SK-N-SH (cell line): ENCODE data around the gene SFTPA2. TPM values are rescaled to one million over a fixed set of nuclear protein-coding genes. Genes with fewer than 3 reads are reported as not detected.

ENCODE experiments used
- CTCF ChIA-PET: fragments of 300-600, 350-600 bp; formaldehyde crosslinking; extraction: SDS; loops from one replicate; lab custom pipeline; 2021; lab: Yijun Ruan, JAX
- POLR2A ChIA-PET: fragments of 350-600 bp; sonication (Branson Sonifier 250); formaldehyde crosslinking; extraction: SDS; loops from one replicate; lab custom pipeline; 2020; ENCODE audit warnings: antibody characterized with exemption, inconsistent platforms; lab: Yijun Ruan, JAX
- DNase-seq: peaks from one replicate; pipeline ENCODE4 v3.0.0; 2012
- H2AFZ ChIP-seq: fragments of 200-600 bp; sonication (generic); 2 replicates; pipeline ENCODE4 v1.8.1; 2016; ENCODE audit warnings: antibody characterized with exemption, mild to moderate bottlenecking, low read depth
- H3F3A ChIP-seq: fragments of 200-600 bp; sonication (generic); replicated peaks from 2 replicates; pipeline ENCODE3; 2016; ENCODE audit warnings: antibody characterized with exemption, mild to moderate bottlenecking; ENCODE audit not compliant: insufficient read depth
- H3K27ac ChIP-seq, 2 experiments: fragments of 200-500 bp in 1 of 2; fragments of 200-600 bp in 1 of 2; sonication (Bioruptor generic) in 1 of 2; sonication (generic), shearing (Covaris generic) in 1 of 2; 2 replicates each; pipeline versions ENCODE4 v1.5.1 to v1.6.1; 2014 to 2016; ENCODE audit warnings: low read depth in 2 of 2, inconsistent platforms in 1 of 2, low read length in 1 of 2, mild to moderate bottlenecking in 1 of 2, mixed read lengths in 1 of 2
- H3K27me3 ChIP-seq: fragments of 200-600 bp; sonication (generic), shearing (Covaris generic); 2 replicates; pipeline ENCODE4 v1.6.1; 2016; ENCODE audit warnings: mixed run types; ENCODE audit not compliant: insufficient read depth
- H3K36me3 ChIP-seq, 2 experiments: fragments of 200-500 bp in 1 of 2; fragments of 200-600 bp in 1 of 2; sonication (Bioruptor generic) in 1 of 2; sonication (generic) in 1 of 2; replicated peaks in 1 of 2; 2 replicates each; pipeline versions ENCODE3 to v1.5.1; 2014 to 2016; ENCODE audit warnings: low read length in 1 of 2, mild to moderate bottlenecking in 1 of 2; ENCODE audit not compliant: insufficient read depth in 2 of 2, control insufficient read depth in 1 of 2
- H3K4me1 ChIP-seq, 2 experiments: fragments of 200-500 bp in 1 of 2; fragments of 200-600 bp in 1 of 2; sonication (Bioruptor generic) in 1 of 2; sonication (generic), shearing (Covaris generic) in 1 of 2; 2 replicates each; pipeline versions ENCODE4 v1.5.1 to v1.6.1; 2014 to 2016; ENCODE audit warnings: low read depth in 1 of 2, low read length in 1 of 2, mixed run types in 1 of 2; ENCODE audit not compliant: insufficient read depth in 2 of 2, control insufficient read depth in 1 of 2
- H3K4me2 ChIP-seq: fragments of 200-600 bp; sonication (generic), shearing (Covaris generic); 2 replicates; pipeline ENCODE4 v1.6.1; 2017; ENCODE audit warnings: mixed run types
- H3K4me3 ChIP-seq, 2 experiments: fragments of 200-500 bp in 1 of 2; fragments of 200-600 bp in 1 of 2; sonication (Bioruptor generic) in 1 of 2; sonication (generic), shearing (Covaris generic) in 1 of 2; 2 replicates each; pipeline versions ENCODE4 v1.5.1 to v1.8.1; 2014 to 2016; ENCODE audit warnings: low read depth in 2 of 2, inconsistent platforms in 1 of 2, low read length in 1 of 2, mild to moderate bottlenecking in 1 of 2, mixed read lengths in 1 of 2, moderate library complexity in 1 of 2
- H3K79me2 ChIP-seq: fragments of 200-600 bp; sonication (generic); 2 replicates; pipeline ENCODE4 v1.8.1; 2017; ENCODE audit warnings: mild to moderate bottlenecking; ENCODE audit not compliant: insufficient read depth
- H3K9ac ChIP-seq: fragments of 200-600 bp; sonication (generic); 2 replicates; pipeline ENCODE4 v1.6.1; 2017; ENCODE audit warnings: mixed run types
- H3K9me2 ChIP-seq: fragments of 200-600 bp; sonication (generic); 2 replicates; pipeline ENCODE4 v1.6.1; 2017; ENCODE audit warnings: mixed run types
- H3K9me3 ChIP-seq: fragments of 200-600 bp; sonication (generic); 2 replicates; pipeline ENCODE4 v1.6.1; 2017; ENCODE audit warnings: mixed run types, mild to moderate bottlenecking, moderate library complexity
- H4K20me1 ChIP-seq: fragments of 200-600 bp; sonication (generic); 2 replicates; pipeline ENCODE4 v1.6.1; 2017; ENCODE audit warnings: mild to moderate bottlenecking, mixed run types; ENCODE audit not compliant: insufficient read depth
- CTCF ChIP-seq: fragments of 200-600 bp; sonication (generic); IDR thresholded peaks from 2 replicates; pipeline ENCODE4 v1.6.1; 2017; ENCODE audit warnings: antibody characterized with exemption, mild to moderate bottlenecking, moderate library complexity
- FOSL2 ChIP-seq: IDR thresholded peaks from 2 replicates; pipeline ENCODE4 v1.4.0; 2012; ENCODE audit warnings: low read depth, mild to moderate bottlenecking, moderate library complexity, borderline replicate concordance
- GABPA ChIP-seq: IDR thresholded peaks from 2 replicates; pipeline ENCODE4 v1.4.0; 2012; ENCODE audit warnings: low read depth, mild to moderate bottlenecking
- RAD21 ChIP-seq: IDR thresholded peaks from 2 replicates; pipeline ENCODE4 v1.6.1; 2012; ENCODE audit warnings: mild to moderate bottlenecking, low read length
- RCOR1 ChIP-seq: fragments of 150-350 bp; IDR thresholded peaks from 2 replicates; pipeline ENCODE4 v1.6.1; 2017; ENCODE audit warnings: antibody characterized with exemption, low read length
- RXRA ChIP-seq: IDR thresholded peaks from 2 replicates; pipeline ENCODE4 v1.4.0; 2012; ENCODE audit warnings: low read depth, mild to moderate bottlenecking, borderline replicate concordance
- TAF1 ChIP-seq: IDR thresholded peaks from 2 replicates; pipeline ENCODE4 v1.6.1; 2012; ENCODE audit warnings: low read depth, mild to moderate bottlenecking, low read length, moderate library complexity, borderline replicate concordance
- TCF12 ChIP-seq: IDR thresholded peaks from 2 replicates; pipeline ENCODE4 v1.4.0; 2012
- USF2 ChIP-seq: fragments of 150-350 bp; IDR thresholded peaks from 2 replicates; pipeline ENCODE4 v1.6.1; 2017; ENCODE audit warnings: antibody characterized with exemption, low read length, low read depth, borderline replicate concordance
- WGBS: methylation state at CpG from one replicate; pipeline ENCODE4 v1.1.6; 2017; ENCODE audit warnings: low lambda C conversion rate; 5-methylcytosine and 5-hydroxymethylcytosine counted together
- polyA plus RNA-seq, 3 experiments: library from polyadenylated mRNA; depleted of rRNA; stranded (reverse); fragments of >200 nt; gene quantifications; 2 replicates each; pipeline ENCODE4 v1.2.3, GENCODE V29; 2012
- small RNA-seq, 7 experiments: library from RNA; depleted of rRNA; stranded (forward); fragments of <200 nt; gene quantifications; one replicate each; pipeline ENCODE3, GENCODE V24; 2012
- TF ChIP-seq, protein P1 (sequence below): IDR thresholded peaks from 2 replicates; pipeline ENCODE4 v1.4.0; 2012; ENCODE audit warnings: low read depth, borderline replicate concordance

The SFTPA2 gene
- polyA plus RNA-seq, 1 of the 3 experiments (the other 2 are of a cell fraction) = not detected

DNA sequence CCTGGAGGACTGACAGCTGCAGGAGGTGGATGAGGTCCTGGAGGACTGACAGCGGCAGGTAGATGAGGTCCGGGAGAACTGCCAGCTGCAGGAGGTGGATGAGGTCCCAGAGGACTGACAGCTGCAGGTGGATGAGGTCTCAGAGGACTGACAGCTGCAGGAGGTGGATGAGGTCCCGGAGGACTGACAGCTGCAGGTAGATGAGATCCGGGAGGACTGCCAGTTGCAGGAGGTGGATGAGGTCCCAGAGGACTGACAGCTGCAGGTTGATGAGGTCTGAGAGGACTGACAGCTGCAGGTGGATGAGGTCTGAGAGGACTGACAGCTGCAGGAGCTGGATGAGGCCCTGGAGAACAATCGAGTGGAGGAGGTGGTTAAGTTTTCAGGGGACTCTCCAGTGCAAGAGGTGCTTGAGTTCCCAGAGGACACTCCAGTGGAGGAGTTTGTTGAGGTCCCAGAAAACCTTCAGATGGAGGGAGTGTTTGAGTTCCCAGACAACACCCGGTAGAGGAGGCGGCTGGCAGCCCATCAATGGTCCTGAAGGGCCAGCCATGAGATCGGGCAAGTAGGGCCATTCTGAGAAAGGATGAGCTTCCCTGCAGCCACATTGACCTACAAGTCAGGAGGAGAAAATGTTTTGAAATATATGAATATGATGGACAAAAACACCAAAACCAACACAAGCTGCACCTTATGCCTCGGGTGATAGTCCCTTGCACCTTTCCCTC is 52.6 kb downstream of the SFTPA2 start:
- no peaks in the 10 kb centered on the region for H3K27me3 ChIP-seq
- H3F3A ChIP-seq = no peaks in the 10 kb centered on the region
- H3K36me3 ChIP-seq = no peaks in the 10 kb centered on the region
- H3K9ac ChIP-seq = no peak overlapping the region
- no peaks in the 10 kb centered on the region for H3K79me2 ChIP-seq
- WGBS = 49% methylated on average over 9 of the region's 9 CpGs
- ChIA-PET POLR2A (no interaction called here), CTCF (interaction anchor here (0.6 to 2.2 kb wide), 3 partner anchors 20 to 520 kb away, joined by 3 to 7 read pairs (median 3); no protein-coding TSS in a partner anchor)
- no peak overlapping the region for H3K27ac ChIP-seq
- no peaks in the 10 kb centered on the region for H4K20me1 ChIP-seq
- H3K9me2 ChIP-seq = no peaks in the 10 kb centered on the region
- H3K4me2 ChIP-seq = no peak overlapping the region
- no peaks in the 10 kb centered on the region; a peak in 1 of 4 replicates for H3K4me1 ChIP-seq
- no peaks in the 10 kb centered on the region for H3K9me3 ChIP-seq
- H2AFZ ChIP-seq = no peak overlapping the region
- DNase-seq = no peak
- TF ChIP-seq RCOR1 (no peak), GABPA (no peak), TAF1 (no peak), FOSL2 (no peak), RAD21 (no peak), TCF12 (no peak), USF2 (no peak), RXRA (no peak), CTCF (no peak)
- TF ChIP-seq, protein P1, sequence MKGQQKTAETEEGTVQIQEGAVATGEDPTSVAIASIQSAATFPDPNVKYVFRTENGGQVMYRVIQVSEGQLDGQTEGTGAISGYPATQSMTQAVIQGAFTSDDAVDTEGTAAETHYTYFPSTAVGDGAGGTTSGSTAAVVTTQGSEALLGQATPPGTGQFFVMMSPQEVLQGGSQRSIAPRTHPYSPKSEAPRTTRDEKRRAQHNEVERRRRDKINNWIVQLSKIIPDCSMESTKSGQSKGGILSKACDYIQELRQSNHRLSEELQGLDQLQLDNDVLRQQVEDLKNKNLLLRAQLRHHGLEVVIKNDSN = no peak
- no peak overlapping the region for H3K4me3 ChIP-seq

Small RNA genes within 50 kb of the gene (small RNA-seq; reads per million reads assigned to genes)
- 0 reads per million in 7 experiments for gene BX248123.2
- 0 to 0.10 (median 0) reads per million in 7 experiments for gene RPS12P18

Other genes starting within 250 kb of the SFTPA2 start
- gene PPIF, start 212.9 kb downstream of the SFTPA2 start, polyA plus RNA-seq (2012; rRNA removed) = 73.8 and 85.9 TPM in 2 replicates
- gene ZCCHC24, start 114.8 kb downstream of the SFTPA2 start, polyA plus RNA-seq (2012; rRNA removed) = 15.8 and 16.2 TPM in 2 replicates
- 0.26 and 1.0 TPM in 2 replicates for gene EIF5AL1, start 47.9 kb downstream of the SFTPA2 start, polyA plus RNA-seq (2012; rRNA removed)
- not detected in 2 replicates for gene SFTPA1, start 50.5 kb upstream of the SFTPA2 start, polyA plus RNA-seq (2012; rRNA removed)
- 0.25 and 0.26 TPM in 2 replicates for gene NUTM2B, start 142.8 kb upstream of the SFTPA2 start, polyA plus RNA-seq (2012; rRNA removed)